GM19239 (cell line): Measurements from ENCODE around the gene BIRC3.
"Not testable (repeated sequence)": the region's sequence is repeated elsewhere in the genome, so short reads cannot be mapped to it uniquely, and the experiment has no call there.

ENCODE experiments used
- DNase-seq: peaks from one replicate; pipeline ENCODE4 v3.0.0; 2011; ENCODE audit warnings: low spot score; ENCODE audit not compliant: insufficient read length
- FAIRE-seq: peaks from 2 replicates; lab custom pipeline; 2011; peaks lifted over from hg19 to GRCh38; lab: Jason Lieb, UNC

The BIRC3 gene

DNA sequence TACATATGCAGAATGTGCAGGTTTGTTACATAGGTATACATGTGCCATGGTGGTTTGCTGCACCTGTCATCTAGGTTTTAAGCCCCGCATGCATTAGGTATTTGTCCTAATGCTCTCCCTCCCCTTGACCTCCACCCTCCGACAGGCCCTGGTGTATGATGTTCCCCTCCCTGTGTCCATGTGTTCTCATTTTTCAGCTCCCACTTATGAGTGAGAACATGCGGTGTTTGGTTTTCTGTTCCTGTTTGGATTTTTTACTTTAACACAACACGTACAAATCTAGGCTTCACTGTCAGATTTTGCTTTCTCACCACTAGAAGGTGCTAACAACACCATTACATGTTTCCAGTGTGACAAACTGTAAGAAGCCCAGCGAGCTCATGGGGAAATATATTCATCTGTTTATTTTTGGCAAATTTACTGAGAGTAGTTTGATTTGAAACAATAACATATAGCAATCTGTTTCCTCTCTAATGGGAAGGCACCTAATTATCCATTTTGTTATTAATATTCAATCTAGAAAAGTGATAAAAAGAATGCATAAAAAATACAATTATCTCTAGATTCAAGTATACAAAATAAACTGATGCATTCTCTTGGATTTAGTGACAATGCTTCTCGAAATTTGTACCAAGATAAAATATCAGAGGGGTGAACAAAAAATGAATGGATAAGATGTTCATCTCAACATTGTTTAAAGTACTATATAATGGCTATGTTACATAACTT is 23.2 kb upstream of the BIRC3 start:
- FAIRE-seq (peak; percentile 94), DNase-seq (peak; percentile 32)

DNA sequence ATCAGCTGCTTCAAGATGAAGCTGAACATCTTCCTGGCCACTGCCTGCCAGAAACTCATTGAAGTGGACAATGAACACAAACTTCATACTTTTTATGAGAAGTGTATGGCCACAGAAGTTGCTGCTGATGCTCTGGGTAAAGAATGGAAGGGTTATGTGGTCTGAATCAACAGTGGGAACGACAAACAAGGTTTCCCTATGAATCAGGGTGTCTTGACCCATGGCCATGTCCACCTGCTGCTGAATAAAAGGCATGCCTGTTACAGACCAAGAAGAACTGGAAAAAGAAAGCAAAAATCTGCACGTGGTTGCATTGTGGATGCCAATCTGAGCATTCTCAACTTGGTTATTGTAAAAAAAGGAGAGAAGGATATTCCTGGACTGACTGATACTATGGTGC is 22.2 kb upstream of the BIRC3 start:
- DNase-seq: no peak
- peak; percentile 91 for FAIRE-seq

DNA sequence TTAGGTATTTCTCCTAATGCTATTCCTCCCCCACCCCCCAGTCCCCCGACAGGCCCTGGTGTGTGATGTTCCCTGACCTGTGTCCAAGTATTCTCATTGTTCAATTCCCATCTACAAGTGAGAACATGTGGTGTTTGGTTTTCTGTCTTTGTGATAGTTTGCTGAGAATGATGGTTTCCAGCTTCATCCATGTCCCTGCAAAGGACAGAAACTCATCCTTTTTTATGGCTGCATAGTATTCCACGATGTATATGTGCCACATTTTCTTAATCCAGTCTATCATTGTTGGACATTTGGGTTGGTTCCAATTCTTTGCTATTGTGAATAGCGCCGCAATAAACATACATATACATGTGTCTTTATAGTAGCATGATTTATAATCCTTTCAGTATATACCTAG is 20.5 kb upstream of the BIRC3 start:
- DNase-seq, FAIRE-seq: not testable (repeated sequence)

DNA sequence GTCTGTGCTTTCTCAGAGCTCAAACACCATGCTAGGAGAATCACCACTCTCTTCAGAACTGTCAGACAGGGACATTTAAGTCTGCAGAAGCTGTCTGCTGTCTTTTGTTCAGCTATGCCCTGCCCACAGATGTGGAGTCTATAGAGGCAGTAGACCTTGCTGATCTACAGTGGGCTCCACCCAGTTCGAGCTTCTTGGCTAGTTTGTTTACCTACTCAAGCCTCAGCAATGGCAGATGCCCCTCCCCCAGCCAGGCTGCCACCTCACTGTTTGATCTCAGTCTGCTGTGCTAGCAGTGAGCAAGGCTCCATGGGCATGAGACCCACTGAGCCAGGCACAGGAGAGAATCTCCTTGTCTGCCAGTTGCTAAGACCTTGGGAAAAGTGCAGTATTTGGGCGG is 16.4 kb upstream of the BIRC3 start:
- not testable (repeated sequence) for FAIRE-seq, DNase-seq

DNA sequence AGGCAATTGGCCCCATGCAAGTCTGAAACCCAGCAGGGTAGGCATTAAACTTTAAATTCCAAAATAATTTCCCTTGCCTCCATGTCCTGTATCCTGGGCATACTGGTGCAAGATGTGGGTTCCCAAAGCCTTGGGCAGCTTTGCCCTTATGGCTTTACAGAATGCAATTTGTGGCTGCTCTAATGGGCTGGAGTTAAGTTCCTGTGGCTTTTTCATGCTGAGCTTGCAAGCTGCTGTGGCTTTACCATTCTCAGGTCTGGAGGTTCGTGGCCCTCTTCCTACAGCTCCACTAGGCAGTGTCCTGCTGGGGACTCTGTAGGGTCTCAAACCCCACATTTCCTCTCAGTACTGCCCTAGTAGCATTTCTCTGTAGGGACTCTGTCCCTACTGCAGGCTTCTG is 15.0 kb upstream of the BIRC3 start:
- no peak for FAIRE-seq

DNA sequence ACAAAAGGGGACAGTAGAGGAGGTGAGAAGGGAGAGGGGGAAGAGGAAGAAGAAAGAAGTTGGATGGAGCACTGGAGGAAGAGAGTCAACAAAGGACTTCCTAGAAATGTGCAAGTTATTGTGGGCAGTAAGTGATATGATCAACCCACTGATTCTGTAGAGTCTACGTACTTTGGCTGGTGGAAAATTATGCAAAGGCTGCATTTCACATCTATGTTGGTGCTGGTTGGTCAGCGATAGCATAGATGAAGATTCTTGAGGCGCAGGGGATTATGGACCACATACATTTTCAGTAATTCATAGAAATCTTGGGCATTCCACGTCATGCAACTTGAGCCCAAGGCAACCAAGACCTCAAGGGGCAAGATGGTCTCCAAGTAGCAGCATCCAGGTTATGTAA is 12.6 kb upstream of the BIRC3 start:
- no peak for DNase-seq
- no peak for FAIRE-seq

More for the DNA sequence above, 15.0 kb upstream of the BIRC3 start:
- no peak for DNase-seq

DNA sequence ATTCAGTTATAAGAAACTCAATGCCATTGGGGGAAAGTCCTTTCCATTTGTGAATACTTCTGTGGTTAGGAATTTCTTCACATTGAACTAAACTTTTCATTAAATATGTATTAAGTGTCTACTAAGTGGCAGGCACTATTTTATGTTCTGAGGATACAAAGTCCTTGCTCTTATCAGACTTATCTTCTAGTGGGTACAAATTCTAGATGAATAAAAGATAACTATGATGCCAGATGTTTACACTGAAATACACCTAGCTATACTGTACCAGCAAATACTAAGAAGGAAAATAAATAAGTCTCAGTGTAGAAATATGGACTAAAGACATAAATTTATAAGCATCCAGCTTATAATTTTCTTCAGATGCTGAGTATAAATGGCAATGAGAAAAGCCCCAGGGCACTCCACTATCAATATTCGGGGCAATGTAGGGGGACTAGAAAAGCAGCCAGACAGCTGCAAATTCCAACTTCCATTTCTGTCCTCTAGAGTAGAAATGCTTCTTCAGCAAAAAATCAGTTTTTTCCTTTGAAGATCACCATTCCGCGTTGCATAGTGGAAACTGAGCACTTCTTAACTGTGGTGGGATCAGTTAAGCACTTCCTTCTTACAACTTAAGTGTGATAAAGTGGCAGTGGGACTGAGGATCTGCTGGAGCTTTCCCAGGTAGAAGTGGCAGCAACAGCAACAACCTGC is 11.8 kb upstream of the BIRC3 start:
- no peak for FAIRE-seq
- DNase-seq: no peak

DNA sequence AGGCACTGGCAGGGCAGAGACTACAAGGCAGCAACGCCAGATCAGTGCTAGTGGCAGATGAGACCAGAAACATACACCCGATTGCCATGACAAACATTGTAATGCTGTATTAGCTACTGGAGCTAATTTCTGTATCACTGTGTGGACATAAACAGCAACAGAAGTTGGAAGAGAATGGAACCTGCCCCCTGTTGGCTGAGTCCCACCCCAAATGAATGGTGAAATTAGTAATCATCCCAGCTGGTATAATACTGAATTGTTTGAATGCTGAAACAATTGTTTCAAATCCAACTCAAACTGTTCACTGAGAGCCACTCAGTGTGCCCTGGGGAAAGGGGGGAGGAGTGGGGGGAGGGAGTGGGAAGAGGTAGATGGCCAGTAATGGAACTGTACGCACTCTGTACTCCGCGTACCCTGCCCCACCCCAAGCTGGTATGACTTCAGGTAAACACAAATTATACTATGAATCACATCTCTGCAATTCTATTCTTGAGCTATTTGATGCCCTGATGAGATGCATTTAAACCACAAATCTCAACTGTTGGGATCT is 11.2 kb upstream of the BIRC3 start:
- FAIRE-seq: no peak

DNA sequence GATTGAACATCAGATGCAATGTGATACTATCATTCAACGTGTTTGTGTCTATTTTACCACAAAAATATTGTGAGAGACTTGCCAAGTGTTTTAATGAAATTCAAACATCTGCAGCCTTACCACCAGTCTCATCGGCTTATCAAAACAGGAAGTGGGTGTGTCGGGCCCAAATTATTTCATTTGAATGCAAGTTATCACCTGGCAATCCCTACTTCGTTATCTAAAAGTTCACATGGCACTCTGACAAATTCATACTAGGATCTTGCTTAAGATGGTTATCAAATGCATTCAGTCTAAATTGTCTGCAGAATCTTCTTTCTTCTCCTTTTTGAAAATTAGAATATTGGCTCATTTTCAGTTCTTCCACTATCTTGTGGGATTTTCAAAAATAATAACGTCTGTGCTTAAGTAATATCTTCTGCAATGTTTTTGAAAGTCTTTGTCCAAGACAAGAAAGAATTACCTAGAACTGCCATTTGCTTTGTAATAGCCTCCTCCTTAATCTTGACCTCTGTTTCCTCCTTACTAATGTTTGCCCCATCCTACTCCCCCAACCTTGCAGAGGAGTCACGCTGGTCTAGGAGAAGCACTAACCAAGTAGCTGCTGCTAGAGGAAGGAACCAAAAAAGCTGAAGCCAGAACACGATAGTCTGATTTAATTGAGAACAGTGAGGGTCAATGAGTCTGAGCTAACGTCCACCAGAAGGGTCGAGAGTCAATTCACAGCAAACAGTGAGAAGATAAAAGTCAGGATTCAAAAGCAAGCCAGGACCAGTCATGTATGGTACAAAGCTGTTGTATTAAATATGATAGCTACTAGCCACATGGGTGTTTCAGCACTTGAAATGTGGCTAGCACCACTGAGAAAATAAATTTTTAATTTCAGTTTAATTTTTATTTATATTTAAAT is 10.2 kb upstream of the BIRC3 start:
- FAIRE-seq: no peak
- no peak for DNase-seq

More for the DNA sequence above, 11.2 kb upstream of the BIRC3 start:
- DNase-seq: no peak

DNA sequence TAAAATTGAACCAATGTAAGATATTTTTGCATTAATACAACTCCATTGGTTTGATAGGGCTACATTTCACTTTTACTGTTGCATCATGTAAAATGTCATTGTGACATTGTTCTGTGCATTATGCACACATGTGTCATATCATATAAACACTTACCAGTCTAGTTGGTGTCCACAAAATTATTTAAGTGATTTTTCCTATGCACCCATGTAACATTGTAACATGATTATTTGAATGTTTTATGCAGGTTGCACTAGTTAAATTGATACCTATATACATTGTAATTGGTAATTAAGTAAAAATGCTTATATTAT is 9.6 kb upstream of the BIRC3 start:
- no peak for FAIRE-seq
- DNase-seq: no peak

DNA sequence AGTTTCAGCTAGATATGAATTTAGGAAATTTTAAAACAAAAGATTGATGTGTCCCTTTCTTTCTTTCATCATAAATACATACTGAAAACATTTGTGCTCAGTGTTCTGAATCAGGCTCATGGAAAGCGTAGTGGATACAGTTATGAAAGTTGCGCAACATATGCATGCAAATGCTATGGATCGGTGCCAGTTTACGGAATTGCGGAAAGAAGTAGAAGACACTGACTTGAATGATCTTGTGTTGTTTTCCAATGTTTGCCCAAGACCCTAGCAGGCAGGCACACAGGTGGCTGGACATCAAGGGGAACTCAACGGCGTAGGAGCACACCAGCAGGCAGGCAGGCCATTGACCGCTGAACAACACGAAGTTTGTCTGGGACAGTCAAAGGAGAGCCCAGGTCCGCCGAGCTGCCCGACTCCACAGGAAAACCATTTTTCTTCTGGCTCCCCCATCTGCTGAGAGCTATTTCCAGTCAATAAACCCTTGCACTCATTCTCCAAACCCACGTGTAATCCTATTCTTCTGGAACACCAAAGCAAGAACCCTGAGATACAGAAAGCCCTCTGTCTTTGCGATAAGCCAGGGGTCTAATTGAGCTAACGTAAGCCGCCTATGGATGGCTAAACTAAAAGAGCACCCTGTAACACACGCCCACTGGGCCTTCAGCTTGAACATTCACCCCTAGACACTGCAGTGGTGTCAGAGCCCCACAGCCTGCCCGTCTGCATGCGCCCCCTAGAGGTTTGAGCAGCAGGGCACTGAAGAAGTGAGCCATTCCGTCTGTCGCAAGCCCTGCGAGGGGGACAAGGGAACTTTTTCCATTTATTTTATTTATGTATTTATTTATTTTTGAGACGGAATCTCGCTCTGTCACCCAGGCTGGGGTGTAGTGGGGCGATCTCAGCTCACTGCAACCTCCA is 7.4 kb upstream of the BIRC3 start:
- FAIRE-seq (no peak), DNase-seq (no peak)

DNA sequence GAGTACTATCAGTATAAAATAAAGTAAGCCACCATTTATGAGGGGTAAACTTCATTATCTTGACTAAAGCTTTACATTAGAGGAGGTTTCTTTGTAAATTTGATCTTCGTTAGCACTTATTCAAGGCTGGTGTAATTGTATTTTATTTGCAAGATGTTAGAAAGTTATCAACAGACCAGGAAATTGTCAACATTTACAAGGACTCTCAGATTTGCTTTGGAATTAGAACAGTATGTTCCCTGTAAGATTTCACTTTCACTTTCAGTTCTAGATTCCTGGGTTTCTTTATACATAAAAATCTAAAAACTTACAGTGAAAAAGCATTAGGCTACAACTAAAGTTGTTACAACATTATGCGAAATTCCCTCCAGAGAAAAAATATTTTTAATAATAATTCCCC is 4.6 kb upstream of the BIRC3 start:
- DNase-seq (no peak), FAIRE-seq (peak; percentile 76)

DNA sequence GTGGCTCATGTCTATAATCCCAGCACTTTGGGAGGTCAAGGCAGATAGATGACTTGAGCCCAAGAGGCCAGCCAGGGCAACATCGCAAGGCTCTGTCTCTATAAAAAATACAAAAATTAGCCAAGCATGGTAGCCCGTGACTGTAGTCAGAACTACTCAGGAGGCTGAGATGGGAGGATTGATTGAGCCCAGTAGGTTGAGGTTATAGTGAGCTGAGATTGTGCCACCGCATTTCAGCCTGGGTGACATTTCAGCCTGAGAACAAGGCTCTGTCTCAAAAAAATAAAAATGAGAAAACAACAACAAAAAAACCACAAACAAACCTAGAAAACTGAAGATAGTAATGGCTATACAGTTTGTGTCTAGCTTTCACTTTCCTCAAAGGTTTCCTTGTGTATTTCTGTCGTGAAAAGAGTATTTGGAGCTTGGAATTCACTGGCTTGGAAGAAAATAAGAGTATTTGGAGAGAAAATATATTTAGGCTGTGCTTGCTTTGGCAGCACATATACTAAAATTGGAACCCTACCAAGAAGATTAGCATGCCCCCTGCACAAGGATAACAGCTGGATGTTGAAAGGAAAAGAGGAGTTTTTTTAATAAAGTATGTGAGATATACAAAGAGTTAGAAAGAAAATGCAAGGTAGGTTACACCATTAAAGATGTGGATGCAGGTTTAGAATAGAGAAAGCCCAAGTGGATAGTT is 3.9 kb upstream of the BIRC3 start:
- DNase-seq: no peak
- peak; percentile 90 for FAIRE-seq

DNA sequence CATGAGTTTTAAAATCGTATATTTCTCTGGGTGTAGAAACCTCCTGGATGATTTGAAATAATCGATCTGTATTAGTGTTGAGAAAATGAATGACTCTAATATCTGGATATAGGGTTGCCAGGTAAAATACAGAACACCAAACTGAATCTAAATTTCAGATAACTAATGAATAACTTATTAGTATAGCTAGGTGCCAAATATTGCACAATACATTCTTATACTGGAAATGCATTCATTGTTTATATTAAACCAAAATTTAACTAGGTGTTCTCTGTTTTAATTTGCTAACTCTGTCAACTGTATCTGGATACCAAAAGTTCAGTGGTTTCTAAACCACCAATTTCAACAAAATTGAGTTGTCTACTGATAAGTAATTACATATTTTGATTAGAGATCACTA is 2.5 kb upstream of the BIRC3 start:
- DNase-seq (no peak), FAIRE-seq (peak; percentile 66)

DNA sequence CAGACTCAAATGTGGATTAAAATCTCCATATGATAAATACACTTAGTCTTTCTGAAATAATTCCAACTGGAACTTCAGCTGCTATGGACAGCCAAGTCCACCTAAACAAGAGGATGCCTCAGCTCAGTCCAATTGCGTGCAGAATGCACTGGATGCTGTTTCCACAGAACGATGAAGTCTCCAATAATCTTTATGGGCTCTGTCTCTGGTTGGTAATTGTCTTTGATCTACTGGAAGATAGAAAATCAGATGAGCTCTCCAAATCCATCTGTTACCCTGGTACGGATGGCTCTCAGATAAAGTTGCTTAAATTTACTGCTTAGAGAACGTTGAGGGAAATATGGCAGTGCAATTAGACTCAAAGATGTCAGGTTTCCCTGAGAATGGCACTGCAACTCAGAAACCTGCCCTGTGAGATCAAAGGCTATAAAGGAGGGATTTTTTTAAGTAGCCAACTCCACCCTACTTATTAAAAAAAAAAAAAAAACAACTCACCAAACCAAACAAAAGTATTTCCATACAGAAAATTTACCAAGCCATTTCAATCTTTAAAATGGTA is 859 bp upstream of the BIRC3 start:
- peak; percentile 37 for FAIRE-seq
- DNase-seq: no peak

DNA sequence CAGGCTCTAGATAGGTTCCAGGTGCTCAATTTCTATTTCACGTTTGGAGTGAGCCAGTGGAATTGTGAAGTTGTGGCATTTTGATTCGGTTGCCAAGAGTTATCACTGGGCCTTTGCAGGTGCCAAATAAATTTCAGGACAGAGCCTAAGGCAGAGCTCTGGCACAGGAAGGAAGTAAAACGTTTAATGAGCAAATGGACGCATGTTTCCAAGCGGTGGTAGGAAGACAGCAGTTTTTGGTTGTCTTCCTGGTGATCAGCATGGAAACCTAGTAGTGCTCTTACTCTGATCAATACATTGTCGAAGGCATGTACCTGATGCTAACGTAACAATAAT is 452 bp downstream of the BIRC3 start:
- FAIRE-seq (no peak), DNase-seq (no peak)

DNA sequence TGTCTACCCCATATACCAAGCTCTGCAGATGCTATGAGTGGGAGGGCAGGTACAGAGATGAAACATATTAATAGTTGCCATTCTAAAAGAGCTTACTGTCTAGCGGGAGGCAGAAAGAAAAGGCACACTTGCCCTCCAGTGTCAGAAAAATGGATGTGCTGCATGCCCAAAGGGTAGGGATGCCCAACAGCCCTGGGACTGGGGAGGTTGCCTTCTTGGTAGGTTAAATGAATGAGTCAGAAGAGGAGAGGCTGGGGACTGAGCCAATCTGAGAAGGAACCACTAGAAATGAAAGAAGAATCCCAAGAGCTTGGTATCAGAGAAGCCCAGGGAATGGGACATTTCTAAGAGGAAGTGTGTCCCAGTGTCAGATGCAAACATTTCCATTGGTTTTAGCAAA is 1.2 kb downstream of the BIRC3 start:
- no peak for FAIRE-seq

DNA sequence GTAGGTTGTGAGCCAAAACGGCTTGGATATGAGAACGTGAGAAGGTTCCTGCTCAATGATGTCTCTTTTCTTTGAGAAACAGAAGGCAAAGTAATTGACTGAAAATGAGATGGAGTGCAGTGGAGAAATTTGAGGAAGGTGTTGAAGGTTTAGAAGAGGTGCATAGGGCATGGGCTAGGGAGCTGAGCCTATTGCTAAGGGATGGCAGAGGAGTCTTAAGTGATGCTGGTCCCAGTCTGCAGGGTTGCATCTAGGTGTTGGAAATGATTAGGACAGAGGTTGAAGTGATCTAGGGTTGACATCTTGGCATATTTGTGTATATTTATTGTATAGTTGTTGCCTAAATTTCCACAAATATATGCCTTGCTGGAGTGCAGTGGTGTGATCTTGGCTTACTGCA is 2.3 kb downstream of the BIRC3 start:
- FAIRE-seq (peak; percentile 89), DNase-seq (no peak)

More for the DNA sequence above, 1.2 kb downstream of the BIRC3 start:
- DNase-seq: no peak

DNA sequence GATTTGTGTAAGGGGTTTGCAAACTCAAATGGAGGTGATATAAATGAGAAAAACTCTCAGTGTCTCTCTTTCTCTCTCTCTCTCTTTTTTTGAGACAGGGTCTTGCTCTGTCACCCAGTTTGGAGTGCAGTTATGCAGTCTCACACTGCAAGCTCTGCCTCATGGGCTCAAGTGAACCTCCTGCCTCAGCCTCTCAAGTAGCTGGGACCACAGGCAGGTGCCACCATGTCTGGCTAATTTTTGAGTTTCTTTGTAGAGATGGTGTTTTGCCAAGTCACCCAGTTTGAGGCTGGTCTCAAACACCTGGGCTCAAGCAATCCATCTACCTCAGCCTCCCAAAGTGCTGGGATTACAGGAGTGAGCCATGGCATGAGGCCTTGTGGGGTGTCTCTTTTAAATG is 2.9 kb downstream of the BIRC3 start:
- DNase-seq: no peak
- peak; percentile 21 for FAIRE-seq
